ENCODE results near the gene FCGBP.

The FCGBP gene

GRCh38 chr19:39936020-39936419, 1.6 kb upstream of the FCGBP start:
- Histone ChIP-seq H3K27ac (peak overlapping the region in 6 of 11 experiments; percentile 21 to 84 (median 58); a peak in 12 of 22 replicates), H3K36me3 (no peaks in the 10 kb centered on the region), H3K4me3 (peak overlapping the region in 1 of 10 experiments; percentile 2; a peak in 1 of 20 replicates), H3K27me3 (no peaks in the 10 kb centered on the region), H3K9me3 (replicated peaks in 1 of 11) (peaks cover 11 to 21% (median 15%) of the 10 kb centered on the region in 11 experiments), H4K20me1 (no peaks in the 10 kb centered on the region), H3K4me1 (peaks cover 32 to 99% (median 62%) of the 10 kb centered on the region in 10 experiments), H3K4me2 (peak overlapping the region; percentile 61 to 98 (median 86)), H3K9ac (peak overlapping the region in 1 of 11 experiments; percentile 53; a peak in 3 of 22 replicates)
- no peak for TF ChIP-seq Cebpa-rat (IDR thresholded peaks at IDR 0.05)

- Histone ChIP-seq H3K4me2 (peak overlapping the region; percentile 61 to 98 (median 86)), H3K27ac (peak overlapping the region in 2 of 11 experiments; percentile 76 to 84; a peak in 5 of 22 replicates), H3K4me1 (peaks cover 28 to 96% (median 55%) of the 10 kb centered on the region in 10 experiments), H3K27me3 (no peaks in the 10 kb centered on the region), H3K4me3 (no peak overlapping the region), H3K9me3 (replicated peaks in 1 of 11) (peaks cover 7 to 15% (median 10%) of the 10 kb centered on the region in 11 experiments), H4K20me1 (no peaks in the 10 kb centered on the region), H3K9ac (peak overlapping the region in 1 of 11 experiments; percentile 53; a peak in 1 of 22 replicates), H3K36me3 (no peaks in the 10 kb centered on the region)
- no peak for TF ChIP-seq Cebpa-rat (IDR thresholded peaks at IDR 0.05)
Observed at GRCh38 chr19:39935364-39935661, 879 bp upstream of the FCGBP start.

GRCh38 chr19:39929750-39930149, 4.7 kb downstream of the FCGBP start:
- Histone ChIP-seq H3K9ac (no peak overlapping the region), H3K4me2 (peak overlapping the region in 2 of 11 experiments; percentile 38 to 94; a peak in 4 of 22 replicates), H3K27ac (no peak overlapping the region), H3K9me3 (replicated peaks in 1 of 11) (0 out of 22 replicates have a peak, but pooled peaks cover 0 to 5% (median 0%) of the 10 kb centered on the region in 11 experiments), H3K27me3 (no peaks in the 10 kb centered on the region), H3K4me1 (peaks cover 0 to 87% (median 4%) of the 10 kb centered on the region in 10 experiments; a peak in 14 of 20 replicates), H3K4me3 (peak overlapping the region in 2 of 10 experiments; percentile 13 to 23; a peak in 1 of 20 replicates), H3K36me3 (peaks cover 0 to 47% (median 0%) of the 10 kb centered on the region in 11 experiments; a peak in 6 of 22 replicates), H4K20me1 (no peaks in the 10 kb centered on the region)
- TF ChIP-seq Cebpa-rat (IDR thresholded peaks at IDR 0.05) = no peak

- Histone ChIP-seq H3K27me3 (no peaks in the 10 kb centered on the region), H3K4me2 (peak overlapping the region in 2 of 11 experiments; percentile 20 to 52; a peak in 2 of 22 replicates), H3K27ac (no peak overlapping the region), H4K20me1 (no peaks in the 10 kb centered on the region), H3K36me3 (peaks cover 0 to 61% (median 0%) of the 10 kb centered on the region in 11 experiments; a peak in 6 of 22 replicates), H3K4me1 (peaks cover 0 to 87% (median 0%) of the 10 kb centered on the region in 10 experiments; a peak in 6 of 20 replicates), H3K9me3 (replicated peaks in 1 of 11) (0 out of 22 replicates have a peak, but pooled peaks cover 0 to 5% (median 0%) of the 10 kb centered on the region in 11 experiments), H3K9ac (no peak overlapping the region), H3K4me3 (no peak overlapping the region)
- TF ChIP-seq Cebpa-rat (IDR thresholded peaks at IDR 0.05) = no peak
Observed at GRCh38 chr19:39928357-39928725, 6.1 kb downstream of the FCGBP start.

- no peaks in the 10 kb centered on the region for H4K20me1 ChIP-seq
- H3K4me2 ChIP-seq = peak overlapping the region in 2 of 11 experiments; percentile 52 to 65; a peak in 3 of 22 replicates
- H3K27me3 ChIP-seq = no peaks in the 10 kb centered on the region
- H3K4me3 ChIP-seq = no peak overlapping the region
- peaks cover 0 to 86% (median 0%) of the 10 kb centered on the region in 10 experiments; a peak in 6 of 20 replicates for H3K4me1 ChIP-seq
- H3K36me3 ChIP-seq = peaks cover 0 to 67% (median 0%) of the 10 kb centered on the region in 11 experiments; a peak in 6 of 22 replicates
- H3K27ac ChIP-seq = no peak overlapping the region
- H3K9ac ChIP-seq = no peak overlapping the region
- no peak for TF ChIP-seq Cebpa-rat (IDR thresholded peaks at IDR 0.05)
- H3K9me3 ChIP-seq (replicated peaks in 1 of 11) = 0 out of 22 replicates have a peak, but pooled peaks cover 0 to 5% (median 0%) of the 10 kb centered on the region in 11 experiments
Observed at GRCh38 chr19:39927524-39928356, 6.7 kb downstream of the FCGBP start.

GRCh38 chr19:39927076-39927475, 7.4 kb downstream of the FCGBP start:
- H3K9me3 ChIP-seq (replicated peaks in 1 of 11) = 0 out of 22 replicates have a peak, but pooled peaks cover 0 to 5% (median 0%) of the 10 kb centered on the region in 11 experiments
- no peak overlapping the region for H3K27ac ChIP-seq
- H3K9ac ChIP-seq = no peak overlapping the region
- peaks cover 0 to 80% (median 0%) of the 10 kb centered on the region in 10 experiments; a peak in 6 of 20 replicates for H3K4me1 ChIP-seq
- no peak for TF ChIP-seq Cebpa-rat (IDR thresholded peaks at IDR 0.05)
- peak overlapping the region in 2 of 11 experiments; percentile 52 to 65; a peak in 2 of 22 replicates for H3K4me2 ChIP-seq
- no peaks in the 10 kb centered on the region for H4K20me1 ChIP-seq
- no peak overlapping the region for H3K4me3 ChIP-seq
- no peaks in the 10 kb centered on the region for H3K27me3 ChIP-seq
- peaks cover 0 to 70% (median 0%) of the 10 kb centered on the region in 11 experiments; a peak in 6 of 22 replicates for H3K36me3 ChIP-seq

GRCh38 chr19:39926170-39926760, 8.2 kb downstream of the FCGBP start:
- H3K9me3 ChIP-seq (replicated peaks in 1 of 11) = 0 out of 22 replicates have a peak, but pooled peaks cover 0 to 5% (median 0%) of the 10 kb centered on the region in 11 experiments
- H3K4me2 ChIP-seq = peak overlapping the region in 2 of 11 experiments; percentile 52 to 65; a peak in 3 of 22 replicates
- no peaks in the 10 kb centered on the region for H4K20me1 ChIP-seq
- peaks cover 0 to 78% (median 0%) of the 10 kb centered on the region in 11 experiments; a peak in 6 of 22 replicates for H3K36me3 ChIP-seq
- no peaks in the 10 kb centered on the region for H3K27me3 ChIP-seq
- H3K9ac ChIP-seq = no peak overlapping the region
- H3K4me3 ChIP-seq = no peak overlapping the region; a peak in 1 of 20 replicates
- no peak for TF ChIP-seq Cebpa-rat (IDR thresholded peaks at IDR 0.05)
- H3K27ac ChIP-seq = no peak overlapping the region
- H3K4me1 ChIP-seq = peaks cover 0 to 72% (median 0%) of the 10 kb centered on the region in 10 experiments; a peak in 6 of 20 replicates

GRCh38 chr19:39924952-39925351, 9.5 kb downstream of the FCGBP start:
- TF ChIP-seq Cebpa-rat (IDR thresholded peaks at IDR 0.05) = no peak
- Histone ChIP-seq H3K9ac (no peak overlapping the region), H3K27ac (no peak overlapping the region), H3K4me3 (no peak overlapping the region), H3K36me3 (peaks cover 0 to 90% (median 0%) of the 10 kb centered on the region in 11 experiments; a peak in 6 of 22 replicates), H3K4me1 (peaks cover 0 to 66% (median 0%) of the 10 kb centered on the region in 10 experiments; a peak in 6 of 20 replicates), H4K20me1 (no peaks in the 10 kb centered on the region), H3K4me2 (peak overlapping the region in 3 of 11 experiments; percentile 59 to 65 (median 64); a peak in 6 of 22 replicates), H3K9me3 (replicated peaks in 1 of 11) (0 out of 22 replicates have a peak, but pooled peaks cover 0 to 3% (median 0%) of the 10 kb centered on the region in 11 experiments), H3K27me3 (no peaks in the 10 kb centered on the region)

Data from BLaER1 treated with 17β-estradiol and CSF1 and Interleukin-3, amounts not matched to agents 10 nM and 100 nM (cell line).